ENCODE measurements around the gene ZC3H14. TPM values are rescaled to one million over a fixed set of nuclear protein-coding genes. Genes with fewer than 3 reads are reported as not detected.

ZC3H14 gene
- total and polyA plus RNA-seq, 8 donors, result 16.2 to 37.1 (median 29.3) TPM

GRCh38 chr14:88613552-88614010 lies 50.7 kb downstream of the ZC3H14 start:
- no peak for FAIRE-seq
- 22 to 23% methylated on average over 5 of the region's 5 CpGs for WGBS, 2 donors

GRCh38 chr14:88614218-88614907 lies 51.5 kb downstream of the ZC3H14 start:
- 77 to 78% methylated on average over 3 of the region's 3 CpGs for WGBS, 2 donors
- no peak for TF ChIP-seq CTCF (IDR thresholded peaks at IDR 0.05)
- H3K27ac ChIP-seq, result peak overlapping the region; percentile 10 to 51 (median 28)
- ATAC-seq (peak in 3 of 4 donors; percentile 3 to 18 (median 15)), DNase-seq (no peak), FAIRE-seq (no peak)
- H3K4me1 ChIP-seq, result peaks cover 7 to 23% (median 18%) of the 10 kb centered on the region in 3 donors
- intact Hi-C loops (cut with DNase I), result no loop called here
- peaks cover 0 to 28% (median 12%) of the 10 kb centered on the region in 3 donors for H3K36me3 ChIP-seq
- H3K4me3 ChIP-seq, result no peak overlapping the region
- no peaks in the 10 kb centered on the region for H3K9me3 ChIP-seq
- H3K27me3 ChIP-seq, result no peaks in the 10 kb centered on the region

More at GRCh38 chr14:88613552-88614010, 50.7 kb downstream of the ZC3H14 start:
- peaks cover 0 to 30% (median 12%) of the 10 kb centered on the region in 3 donors for H3K36me3 ChIP-seq
- H3K27ac ChIP-seq, result peak overlapping the region; percentile 10 to 51 (median 28)
- H3K4me1 ChIP-seq, result peaks cover 7 to 23% (median 18%) of the 10 kb centered on the region in 3 donors
- no peak for TF ChIP-seq CTCF (IDR thresholded peaks at IDR 0.05)
- no peaks in the 10 kb centered on the region for H3K27me3 ChIP-seq
- ATAC-seq (peak; percentile 92 to 95 (median 94)), DNase-seq (peak in 4 of 6 donors; percentile 30 to 63 (median 44))
- H3K9me3 ChIP-seq, result no peaks in the 10 kb centered on the region
- intact Hi-C loops (cut with DNase I), result no loop called here
- H3K4me3 ChIP-seq, result no peak overlapping the region

GRCh38 chr14:88616697-88617096 lies 53.9 kb downstream of the ZC3H14 start:
- Histone ChIP-seq H3K36me3 (peaks cover 0 to 8% (median 0%) of the 10 kb centered on the region in 3 donors), H3K4me3 (no peak overlapping the region), H3K27me3 (no peaks in the 10 kb centered on the region), H3K27ac (no peak overlapping the region), H3K4me1 (peaks cover 7 to 23% (median 18%) of the 10 kb centered on the region in 3 donors), H3K9me3 (no peaks in the 10 kb centered on the region)
- TF ChIP-seq CTCF (IDR thresholded peaks at IDR 0.05), result no peak
- intact Hi-C loops (cut with DNase I), result no loop called here
- WGBS, 2 donors, result 95 to 97% methylated on average over 1 of the region's 1 CpG
- FAIRE-seq, result no peak
- ATAC-seq, result no peak
- no peak for DNase-seq

GRCh38 chr14:88617479-88617878 lies 54.6 kb downstream of the ZC3H14 start:
- Histone ChIP-seq H3K4me1 (peaks cover 7 to 20% (median 18%) of the 10 kb centered on the region in 3 donors), H3K27me3 (no peaks in the 10 kb centered on the region), H3K9me3 (no peaks in the 10 kb centered on the region), H3K36me3 (no peaks in the 10 kb centered on the region), H3K4me3 (no peak overlapping the region), H3K27ac (no peak overlapping the region)
- intact Hi-C loops (cut with DNase I), result no loop called here
- no peak for DNase-seq
- WGBS, 2 donors, result 95 to 98% methylated on average over 1 of the region's 1 CpG
- ATAC-seq, result no peak
- no peak for FAIRE-seq
- no peak for TF ChIP-seq CTCF (IDR thresholded peaks at IDR 0.05)

- no peaks in the 10 kb centered on the region for H3K9me3 ChIP-seq
- H3K27me3 ChIP-seq, result no peaks in the 10 kb centered on the region
- no peak overlapping the region for H3K27ac ChIP-seq
- FAIRE-seq, result no peak
- no peak for DNase-seq
- TF ChIP-seq CTCF (IDR thresholded peaks at IDR 0.05), result no peak
- WGBS, 2 donors, result 84 to 87% methylated on average over 5 of the region's 5 CpGs
- H3K36me3 ChIP-seq, result no peaks in the 10 kb centered on the region
- peaks cover 7 to 16% (median 12%) of the 10 kb centered on the region in 3 donors for H3K4me1 ChIP-seq
- intact Hi-C loops (cut with DNase I), result no loop called here
- no peak overlapping the region for H3K4me3 ChIP-seq
- no peak for ATAC-seq
These were observed 55.6 kb downstream of the ZC3H14 start for GRCh38 chr14:88618476-88618875.

All from pancreas (tissue), 10 donors.